DND-41 (cell line): Measurements from ENCODE around the gene INO80.
A peak's percentile ranks its signal among the peaks of the same experiment; 100 is the strongest.

ENCODE experiments used
- ATAC-seq: fragments of 200-7000 bp; cut with Tn5 transposase; 3 replicates; pipeline ENCODE4 v1.9.1; 2021; ENCODE audit warnings: low read depth; ENCODE audit not compliant: insufficient read depth
- DNase-seq: peaks from one replicate; pipeline ENCODE4 v3.0.0-alpha.2; 2020
- H2AFZ ChIP-seq: 2 replicates; pipeline ENCODE4 v1.6.0; 2012; ENCODE audit warnings: low read depth, low read length
- H3K27ac ChIP-seq: 2 replicates; pipeline ENCODE4 v1.5.1; 2012; ENCODE audit warnings: low read length, inconsistent platforms
- H3K27me3 ChIP-seq: fragments of 200-600 bp; sonication (generic); 2 replicates; pipeline ENCODE4 v1.6.0; 2012; ENCODE audit warnings: low read length, mild to moderate bottlenecking, inconsistent platforms; ENCODE audit not compliant: insufficient read depth, poor library complexity
- H3K36me3 ChIP-seq: 2 replicates; pipeline ENCODE4 v1.5.1; 2012; ENCODE audit warnings: low read length, inconsistent platforms; ENCODE audit not compliant: insufficient read depth
- H3K4me1 ChIP-seq: 2 replicates; pipeline ENCODE4 v1.5.1; 2012; ENCODE audit warnings: mild to moderate bottlenecking, low read length; ENCODE audit not compliant: insufficient read depth
- H3K4me2 ChIP-seq: 2 replicates; pipeline ENCODE4 v1.6.0; 2012; ENCODE audit warnings: mild to moderate bottlenecking, moderate library complexity, low read length, inconsistent platforms; ENCODE audit not compliant: insufficient read depth
- H3K4me3 ChIP-seq, 2 experiments: fragments of 200-600 bp in 1 of 2; shearing (Covaris generic) in 1 of 2; 2 replicates each; pipeline ENCODE4 v1.5.1; 2012 to 2016; ENCODE audit warnings: inconsistent platforms in 2 of 2, low read length in 2 of 2, mild to moderate bottlenecking in 2 of 2, low read depth in 1 of 2, moderate library complexity in 1 of 2
- H3K79me2 ChIP-seq: 2 replicates; pipeline ENCODE4 v1.6.0; 2012; ENCODE audit warnings: low read length, inconsistent platforms; ENCODE audit not compliant: insufficient read depth
- H3K9ac ChIP-seq: 2 replicates; pipeline ENCODE4 v1.6.0; 2012; ENCODE audit warnings: low read depth, mild to moderate bottlenecking, inconsistent platforms, low read length, moderate library complexity
- H3K9me3 ChIP-seq: 2 replicates; pipeline ENCODE4 v1.5.1; 2012; ENCODE audit warnings: low read length, moderate library complexity, mild to moderate bottlenecking, inconsistent platforms; ENCODE audit not compliant: insufficient read depth, severe bottlenecking
- H4K20me1 ChIP-seq: 2 replicates; pipeline ENCODE4 v1.6.0; 2012; ENCODE audit warnings: low read length; ENCODE audit not compliant: insufficient read depth
- CTCF ChIP-seq: IDR thresholded peaks from 2 replicates; pipeline ENCODE4 v1.5.1; 2012; ENCODE audit warnings: borderline replicate concordance, low read length, moderate library complexity, mild to moderate bottlenecking; ENCODE audit not compliant: poor library complexity, severe bottlenecking; ENCODE audit errors: extremely low read depth
- EZH2 ChIP-seq: IDR thresholded peaks from 3 replicates; pipeline ENCODE4 v1.6.1; 2012; ENCODE audit warnings: borderline replicate concordance, low read depth, mild to moderate bottlenecking, moderate library complexity, low read length, inconsistent platforms; ENCODE audit not compliant: severe bottlenecking

The INO80 gene

GRCh38 chr15:41116116-41116961, at the start of gene INO80:
Gene INO80 (minus strand): TSS chr15:41116280. CDS start chr15:41096310, 19,970 bp downstream.
- peak; percentile 83 for ATAC-seq
- H4K20me1 ChIP-seq, result no peaks in the 10 kb centered on the region
- peak within 1 kb of the TSS; percentile 85 for H2AFZ ChIP-seq
- peak; percentile 96 for DNase-seq
- TF ChIP-seq CTCF (no peak), EZH2 (no peak)
- peaks cover 20% of the 10 kb centered on the region for H3K4me1 ChIP-seq
- H3K27ac ChIP-seq, result peak within 1 kb of the TSS; percentile 99
- H3K4me3 ChIP-seq, result peak within 1 kb of the TSS; percentile 41 to 71
- H3K4me2 ChIP-seq, result peak within 1 kb of the TSS; percentile 79
- H3K9me3 ChIP-seq, result no peaks in the 10 kb centered on the region
- peaks cover 46% of the 10 kb centered on the region for H3K79me2 ChIP-seq
- H3K9ac ChIP-seq, result peak within 1 kb of the TSS; percentile 74
- peaks cover 13% of the 10 kb centered on the region; the same call in 1 of the 2 replicates for H3K36me3 ChIP-seq
- H3K27me3 ChIP-seq, result no peaks in the 10 kb centered on the region

- no peaks in the 10 kb centered on the region for H3K79me2 ChIP-seq
- no peaks in the 10 kb centered on the region for H4K20me1 ChIP-seq
- no peak overlapping the region for H3K9ac ChIP-seq
- H3K4me3 ChIP-seq, result no peak overlapping the region
- ATAC-seq (peak; percentile 44; the same call in 2 of the 3 replicates), DNase-seq (no peak)
- no peaks in the 10 kb centered on the region for H3K9me3 ChIP-seq
- H3K27ac ChIP-seq, result no peak overlapping the region
- no peaks in the 10 kb centered on the region for H3K27me3 ChIP-seq
- no peaks in the 10 kb centered on the region for H3K36me3 ChIP-seq
- H3K4me2 ChIP-seq, result no peak overlapping the region
- TF ChIP-seq CTCF (no peak), EZH2 (no peak)
- peak overlapping the region; percentile 52; the same call in 1 of the 2 replicates for H2AFZ ChIP-seq
- H3K4me1 ChIP-seq, result peaks cover 9% of the 10 kb centered on the region
Measured at GRCh38 chr15:41161736-41162135, 45.7 kb upstream of the INO80 start.

GRCh38 chr15:41161336-41161735, 45.3 kb upstream of the INO80 start:
- H3K4me2 ChIP-seq, result no peak overlapping the region
- H3K27me3 ChIP-seq, result no peaks in the 10 kb centered on the region
- no peaks in the 10 kb centered on the region for H3K36me3 ChIP-seq
- no peak for ATAC-seq
- H3K79me2 ChIP-seq, result no peaks in the 10 kb centered on the region
- no peaks in the 10 kb centered on the region for H3K9me3 ChIP-seq
- no peak overlapping the region for H3K9ac ChIP-seq
- TF ChIP-seq CTCF (no peak), EZH2 (no peak)
- no peak overlapping the region for H3K27ac ChIP-seq
- H4K20me1 ChIP-seq, result no peaks in the 10 kb centered on the region
- H3K4me1 ChIP-seq, result peaks cover 9% of the 10 kb centered on the region
- no peak overlapping the region for H3K4me3 ChIP-seq
- H2AFZ ChIP-seq, result no peak overlapping the region
- no peak for DNase-seq
